Measurements from ENCODE around the gene PDGFRB.

PDGFRB gene

DNA sequence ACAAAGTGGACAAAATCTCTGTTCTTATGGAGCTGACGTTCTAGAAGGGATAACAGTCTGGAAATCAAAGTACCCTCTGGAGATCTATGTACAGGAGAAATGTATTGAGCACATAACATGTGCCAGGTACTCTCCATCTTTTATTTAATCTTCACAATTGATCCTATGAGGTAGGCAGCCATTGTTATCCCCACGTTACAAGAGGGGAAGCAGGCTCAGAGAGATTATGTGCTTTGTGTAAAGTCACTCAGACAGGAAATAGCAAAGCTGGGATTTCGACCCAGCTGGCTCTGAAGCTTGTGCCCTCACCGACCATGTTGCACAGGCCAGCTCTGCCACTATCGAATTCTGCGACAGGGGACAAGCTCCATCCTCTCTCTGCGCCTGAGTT is 21.5 kb downstream of the PDGFRB start:
- TF ChIP-seq ZNF626 (tag by site-specific recombination; IDR thresholded peaks at IDR 0.05), result no peak
- no peak for TF ChIP-seq ZBTB8A (tag by site-specific recombination; IDR thresholded peaks at IDR 0.05)
- no peak for TF ChIP-seq KLF1 (tag by site-specific recombination; IDR thresholded peaks at IDR 0.05)
- TF ChIP-seq ZNF174 (tag by site-specific recombination; IDR thresholded peaks at IDR 0.05), result no peak
- TF ChIP-seq ZFP69B (tag by site-specific recombination; IDR thresholded peaks at IDR 0.05), result no peak
- TF ChIP-seq MYNN (tag by site-specific recombination; IDR thresholded peaks at IDR 0.05; ENCODE audit: borderline replicate concordance), result no peak
- TF ChIP-seq OVOL3 (tag by site-specific recombination; IDR thresholded peaks at IDR 0.05), result no peak
- no peak for TF ChIP-seq ZNF266 (tag by site-specific recombination; IDR thresholded peaks at IDR 0.05; ENCODE audit: low read depth)
- no peak for TF ChIP-seq ZEB2 (tag by site-specific recombination; IDR thresholded peaks at IDR 0.05)
- no peak for TF ChIP-seq ZNF549 (tag by site-specific recombination; IDR thresholded peaks at IDR 0.05)
- no peak for TF ChIP-seq YY1 (tag by site-specific recombination; IDR thresholded peaks at IDR 0.05)
- TF ChIP-seq ZNF423 (tag by site-specific recombination; IDR thresholded peaks at IDR 0.05), result no peak
- TF ChIP-seq GLIS2 (tag by site-specific recombination; IDR thresholded peaks at IDR 0.05), result no peak
- no peak for TF ChIP-seq ZNF701 (tag by site-specific recombination; IDR thresholded peaks at IDR 0.05)
- H3K9me3 ChIP-seq (ENCODE audit: control insufficient read depth, insufficient read depth, low read depth, low read length), result no peaks in the 10 kb centered on the region
- ChIA-PET POLR2A (no interaction called here), CTCF (interaction anchor here (0.6 to 1.6 kb wide), 5 partner anchors 8 to 244 kb away, joined by 3 to 4 read pairs (median 3); no protein-coding TSS in a partner anchor)
- no peak overlapping the region for H3K4me3 ChIP-seq (ENCODE audit: low read depth, low read length)
- H3K27ac ChIP-seq (ENCODE audit: extremely low read depth, low read depth, low read length), result no peak overlapping the region
- no peaks in the 10 kb centered on the region for H3K4me1 ChIP-seq (ENCODE audit: control insufficient read depth, insufficient read depth, low read length)
- H3K36me3 ChIP-seq (ENCODE audit: control insufficient read depth in 2 of 2, insufficient read depth in 1 of 2, low read length in 2 of 2), result no peaks in the 10 kb centered on the region

DNA sequence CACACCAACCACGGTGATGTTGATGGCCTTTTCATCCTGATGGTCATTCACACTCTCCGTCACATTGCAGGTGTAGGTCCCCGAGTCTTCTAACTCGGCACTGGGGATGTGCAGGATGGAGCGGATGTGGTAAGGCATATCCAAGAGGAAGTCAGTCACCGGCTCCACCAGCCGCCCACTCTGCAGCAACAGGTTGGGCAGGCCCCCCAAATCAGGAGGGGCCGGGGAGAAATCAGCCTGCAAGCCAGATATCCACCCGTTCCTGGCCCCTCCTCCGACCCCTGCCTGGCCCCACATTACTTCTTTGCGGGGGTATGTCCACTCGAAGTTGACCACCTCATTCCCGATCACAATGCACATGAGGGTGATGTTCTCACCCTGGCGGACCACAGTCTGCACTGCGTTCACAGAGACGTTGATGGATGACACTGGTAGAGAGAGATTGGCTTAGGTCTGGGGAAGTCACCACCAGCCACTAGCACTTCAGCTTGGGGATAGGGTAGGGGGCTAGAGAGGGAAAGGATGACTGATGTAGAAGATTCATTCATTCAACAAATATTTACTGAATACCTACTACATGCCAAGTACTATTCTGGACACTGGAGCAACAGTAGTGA is 22.0 kb downstream of the PDGFRB start:
- CTCF ChIA-PET, result interaction anchor here (0.6 to 1.3 kb wide), 2 partner anchors 29 to 244 kb away, joined by 3 read pairs; no protein-coding TSS in a partner anchor
- Histone ChIP-seq H3K9me3 (ENCODE audit: control insufficient read depth, insufficient read depth, low read depth, low read length) (no peaks in the 10 kb centered on the region), H3K4me1 (ENCODE audit: control insufficient read depth, insufficient read depth, low read length) (no peaks in the 10 kb centered on the region), H3K36me3 (ENCODE audit: control insufficient read depth in 2 of 2, insufficient read depth in 1 of 2, low read length in 2 of 2) (no peaks in the 10 kb centered on the region), H3K27ac (ENCODE audit: extremely low read depth, low read depth, low read length) (no peak overlapping the region), H3K4me3 (ENCODE audit: low read depth, low read length) (no peak overlapping the region)
- TF ChIP-seq SCRT2 (tag by site-specific recombination; IDR thresholded peaks at IDR 0.05) (peak; percentile 68; the same call in 1 of the 2 replicates), ZNF221 (tag by site-specific recombination; IDR thresholded peaks at IDR 0.05; ENCODE audit: borderline replicate concordance) (no peak)
- POLR2A ChIA-PET, result no interaction called here

DNA sequence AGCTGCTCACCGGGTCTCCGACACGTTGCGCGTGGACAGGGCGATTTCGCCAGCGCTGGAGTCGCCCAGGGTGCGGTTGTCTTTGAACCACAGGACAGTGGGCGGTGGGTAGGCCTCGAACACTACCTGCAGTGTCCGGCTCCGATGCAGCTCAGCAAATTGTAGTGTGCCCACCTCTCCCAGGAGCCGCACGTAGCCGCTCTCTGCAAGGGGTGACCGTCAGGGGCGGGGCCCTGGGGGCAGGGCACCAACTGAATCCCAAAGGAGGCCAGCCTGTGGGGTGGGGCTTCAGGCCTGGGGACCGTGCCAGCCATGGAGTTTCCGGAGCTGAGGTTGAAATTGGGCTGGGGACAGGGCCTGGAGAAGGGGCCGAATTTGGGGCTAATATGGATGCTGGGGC is 22.9 kb downstream of the PDGFRB start:
- H3K9me3 ChIP-seq (ENCODE audit: control insufficient read depth, insufficient read depth, low read depth, low read length), result no peaks in the 10 kb centered on the region
- no peak overlapping the region for H3K4me3 ChIP-seq (ENCODE audit: low read depth, low read length)
- CTCF ChIA-PET, result interaction anchor here (1.1 kb wide), 1 partner anchor 162 kb away, joined by 3 read pairs; no protein-coding TSS in a partner anchor
- H3K36me3 ChIP-seq (ENCODE audit: control insufficient read depth in 2 of 2, insufficient read depth in 1 of 2, low read length in 2 of 2), result no peaks in the 10 kb centered on the region
- no peaks in the 10 kb centered on the region for H3K4me1 ChIP-seq (ENCODE audit: control insufficient read depth, insufficient read depth, low read length)
- POLR2A ChIA-PET, result no interaction called here
- no peak overlapping the region for H3K27ac ChIP-seq (ENCODE audit: extremely low read depth, low read depth, low read length)
- TF ChIP-seq, protein P1, sequence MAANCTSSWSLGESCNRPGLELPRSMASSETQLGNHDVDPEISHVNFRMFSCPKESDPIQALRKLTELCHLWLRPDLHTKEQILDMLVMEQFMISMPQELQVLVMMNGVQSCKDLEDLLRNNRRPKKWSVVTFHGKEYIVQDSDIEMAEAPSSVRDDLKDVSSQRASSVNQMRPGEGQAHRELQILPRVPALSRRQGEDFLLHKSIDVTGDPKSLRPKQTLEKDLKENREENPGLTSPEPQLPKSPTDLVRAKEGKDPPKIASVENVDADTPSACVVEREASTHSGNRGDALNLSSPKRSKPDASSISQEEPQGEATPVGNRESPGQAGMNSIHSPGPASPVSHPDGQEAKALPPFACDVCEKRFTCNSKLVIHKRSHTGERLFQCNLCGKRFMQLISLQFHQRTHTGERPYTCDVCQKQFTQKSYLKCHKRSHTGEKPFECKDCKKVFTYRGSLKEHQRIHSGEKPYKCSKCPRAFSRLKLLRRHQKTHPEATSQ (tag by site-specific recombination; IDR thresholded peaks at IDR 0.05), result no peak
- TF ChIP-seq ZFHX2 (tag by site-specific recombination; conservative IDR thresholded peaks at IDR 0.05) (no peak), ZNF670 (tag by site-specific recombination; IDR thresholded peaks at IDR 0.05; ENCODE audit: low read depth) (no peak), ZNF37A (tag by site-specific recombination; IDR thresholded peaks at IDR 0.05) (no peak), ZNF629 (tag by site-specific recombination; IDR thresholded peaks at IDR 0.05) (no peak), ZNF404 (tag by site-specific recombination; IDR thresholded peaks at IDR 0.05) (no peak), ZNF366 (tag by site-specific recombination; conservative IDR thresholded peaks at IDR 0.05) (no peak), ZNF560 (tag by site-specific recombination; IDR thresholded peaks at IDR 0.05; ENCODE audit: borderline replicate concordance) (no peak), ZNF777 (tag by site-specific recombination; IDR thresholded peaks at IDR 0.05; ENCODE audit: borderline replicate concordance) (no peak)
- TF ChIP-seq, protein P2, sequence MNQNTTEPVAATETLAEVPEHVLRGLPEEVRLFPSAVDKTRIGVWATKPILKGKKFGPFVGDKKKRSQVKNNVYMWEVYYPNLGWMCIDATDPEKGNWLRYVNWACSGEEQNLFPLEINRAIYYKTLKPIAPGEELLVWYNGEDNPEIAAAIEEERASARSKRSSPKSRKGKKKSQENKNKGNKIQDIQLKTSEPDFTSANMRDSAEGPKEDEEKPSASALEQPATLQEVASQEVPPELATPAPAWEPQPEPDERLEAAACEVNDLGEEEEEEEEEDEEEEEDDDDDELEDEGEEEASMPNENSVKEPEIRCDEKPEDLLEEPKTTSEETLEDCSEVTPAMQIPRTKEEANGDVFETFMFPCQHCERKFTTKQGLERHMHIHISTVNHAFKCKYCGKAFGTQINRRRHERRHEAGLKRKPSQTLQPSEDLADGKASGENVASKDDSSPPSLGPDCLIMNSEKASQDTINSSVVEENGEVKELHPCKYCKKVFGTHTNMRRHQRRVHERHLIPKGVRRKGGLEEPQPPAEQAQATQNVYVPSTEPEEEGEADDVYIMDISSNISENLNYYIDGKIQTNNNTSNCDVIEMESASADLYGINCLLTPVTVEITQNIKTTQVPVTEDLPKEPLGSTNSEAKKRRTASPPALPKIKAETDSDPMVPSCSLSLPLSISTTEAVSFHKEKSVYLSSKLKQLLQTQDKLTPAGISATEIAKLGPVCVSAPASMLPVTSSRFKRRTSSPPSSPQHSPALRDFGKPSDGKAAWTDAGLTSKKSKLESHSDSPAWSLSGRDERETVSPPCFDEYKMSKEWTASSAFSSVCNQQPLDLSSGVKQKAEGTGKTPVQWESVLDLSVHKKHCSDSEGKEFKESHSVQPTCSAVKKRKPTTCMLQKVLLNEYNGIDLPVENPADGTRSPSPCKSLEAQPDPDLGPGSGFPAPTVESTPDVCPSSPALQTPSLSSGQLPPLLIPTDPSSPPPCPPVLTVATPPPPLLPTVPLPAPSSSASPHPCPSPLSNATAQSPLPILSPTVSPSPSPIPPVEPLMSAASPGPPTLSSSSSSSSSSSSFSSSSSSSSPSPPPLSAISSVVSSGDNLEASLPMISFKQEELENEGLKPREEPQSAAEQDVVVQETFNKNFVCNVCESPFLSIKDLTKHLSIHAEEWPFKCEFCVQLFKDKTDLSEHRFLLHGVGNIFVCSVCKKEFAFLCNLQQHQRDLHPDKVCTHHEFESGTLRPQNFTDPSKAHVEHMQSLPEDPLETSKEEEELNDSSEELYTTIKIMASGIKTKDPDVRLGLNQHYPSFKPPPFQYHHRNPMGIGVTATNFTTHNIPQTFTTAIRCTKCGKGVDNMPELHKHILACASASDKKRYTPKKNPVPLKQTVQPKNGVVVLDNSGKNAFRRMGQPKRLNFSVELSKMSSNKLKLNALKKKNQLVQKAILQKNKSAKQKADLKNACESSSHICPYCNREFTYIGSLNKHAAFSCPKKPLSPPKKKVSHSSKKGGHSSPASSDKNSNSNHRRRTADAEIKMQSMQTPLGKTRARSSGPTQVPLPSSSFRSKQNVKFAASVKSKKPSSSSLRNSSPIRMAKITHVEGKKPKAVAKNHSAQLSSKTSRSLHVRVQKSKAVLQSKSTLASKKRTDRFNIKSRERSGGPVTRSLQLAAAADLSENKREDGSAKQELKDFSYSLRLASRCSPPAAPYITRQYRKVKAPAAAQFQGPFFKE (tag by site-specific recombination; IDR thresholded peaks at IDR 0.05; ENCODE audit: borderline replicate concordance), result no peak

All from HEK293 (cell line).